Measurements from ENCODE around the gene VAMP5.

VAMP5 gene

DNA sequence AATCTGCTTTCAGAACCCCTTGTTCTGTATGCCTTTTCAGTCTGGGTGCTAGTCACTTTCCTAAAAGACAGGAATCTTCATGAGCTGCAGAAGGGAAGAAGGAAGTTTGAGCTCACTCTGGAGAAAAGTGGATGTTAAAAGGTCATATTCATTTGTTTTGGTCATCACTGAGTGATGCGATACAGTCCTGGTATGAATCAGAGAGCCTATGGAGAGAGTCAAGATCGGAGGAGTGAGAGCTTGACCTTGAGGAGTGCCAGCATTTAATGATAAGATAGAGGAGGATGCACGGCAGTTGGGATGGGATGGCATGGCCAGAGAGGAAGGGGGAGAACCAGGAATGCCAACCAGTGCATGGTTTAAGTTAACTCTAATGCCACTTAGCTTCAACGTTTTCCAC is 51.4 kb downstream of the VAMP5 start:
- DNase-seq (ENCODE audit: low spot score) = no peak

- DNase-seq (ENCODE audit: low spot score) = no peak
These were observed 58.5 kb downstream of the VAMP5 start for GRCh38 chr2:85642725-85643124.
